CD4-positive, alpha-beta T cell (primary cell): Measurements from ENCODE around the gene ZNF780A. TPM values are rescaled to one million over a fixed set of nuclear protein-coding genes. Genes with fewer than 3 reads are reported as not detected.

Source experiments
- ATAC-seq: fragments of 200-7000 bp; cut with Tn5 transposase; one replicate; pipeline ENCODE4 v1.10.0; 2022; ENCODE audit warnings: mild to moderate bottlenecking; ENCODE audit not compliant: poor library complexity
- CTCF ChIA-PET: fragments of 350-600 bp; sonication (Branson Sonifier 250); formaldehyde crosslinking; loops from one replicate; lab custom pipeline; 2021; ENCODE audit warnings: antibody characterized with exemption, inconsistent platforms; lab: Charles Lee
- POLR2A ChIA-PET: fragments of 350-600 bp; sonication (Branson Sonifier 250); formaldehyde crosslinking; loops from one replicate; lab custom pipeline; 2021; ENCODE audit warnings: antibody characterized with exemption, inconsistent platforms; lab: Charles Lee
- DNase-seq, 14 experiments: peaks; one replicate each; pipeline ENCODE4 v3.0.0-alpha.2; 2013 to 2020; ENCODE audit warnings: mixed read lengths in 2 of 14
- H3K27ac ChIP-seq, 2 donors: one replicate each; pipeline versions ENCODE4 v1.5.1 to v1.7.0; 2013; ENCODE audit warnings: low read length in 2 of 2, low read depth in 1 of 2, mild to moderate bottlenecking in 1 of 2
- H3K27me3 ChIP-seq, 2 experiments: 1 replicate in 1 of 2; 2 replicates in 1 of 2; pipeline versions ENCODE4 v1.6.1 to v1.7.0; 2013; ENCODE audit warnings: low read length in 2 of 2, control low read depth in 1 of 2, mild to moderate bottlenecking in 1 of 2, moderate library complexity in 1 of 2; ENCODE audit not compliant: insufficient read depth in 2 of 2, control insufficient read depth in 1 of 2
- H3K36me3 ChIP-seq: one replicate; pipeline ENCODE4 v1.6.1; 2013; ENCODE audit warnings: low read length, control low read depth; ENCODE audit not compliant: insufficient read depth
- H3K4me1 ChIP-seq: one replicate; pipeline ENCODE4 v1.6.1; 2013; ENCODE audit warnings: low read length, control low read depth; ENCODE audit not compliant: insufficient read depth
- H3K4me3 ChIP-seq: one replicate; pipeline ENCODE4 v1.5.1; 2013; ENCODE audit warnings: mild to moderate bottlenecking, low read length, moderate library complexity
- H3K9me3 ChIP-seq, 2 experiments: 1 replicate in 1 of 2; 2 replicates in 1 of 2; pipeline versions ENCODE4 v1.6.1 to v1.7.0; 2013; ENCODE audit warnings: low read length in 2 of 2, mild to moderate bottlenecking in 2 of 2, control low read depth in 1 of 2, moderate library complexity in 1 of 2; ENCODE audit not compliant: control insufficient read depth in 1 of 2, insufficient read depth in 1 of 2
- H3K27ac Mint-ChIP-seq: one replicate; pipeline ENCODE4 v1.8.0; 2020; ENCODE audit warnings: mixed read lengths
- H3K27me3 Mint-ChIP-seq: one replicate; pipeline ENCODE4 v1.8.0; 2021; ENCODE audit warnings: mixed read lengths
- H3K36me3 Mint-ChIP-seq: one replicate; pipeline ENCODE4 v1.8.0; 2021; ENCODE audit warnings: low read depth, mixed read lengths
- H3K4me1 Mint-ChIP-seq: one replicate; pipeline ENCODE4 v1.8.0; 2021; ENCODE audit warnings: low read depth, mixed read lengths
- H3K4me3 Mint-ChIP-seq: one replicate; pipeline ENCODE4 v1.8.0; 2020; ENCODE audit warnings: mild to moderate bottlenecking, mixed read lengths
- H3K9me3 Mint-ChIP-seq: one replicate; pipeline ENCODE4 v1.8.0; 2020; ENCODE audit warnings: mixed read lengths
- CTCF ChIP-seq: fragments of 200-600 bp; IDR thresholded peaks from one replicate; pipeline ENCODE4 v1.8.0; 2022; ENCODE audit warnings: antibody characterized with exemption, mild to moderate bottlenecking
- intact Hi-C, 2 experiments: fragments of 100-400 bp; cut with DNase I in 1 of 2; cut with micrococcal nuclease in 1 of 2; formaldehyde crosslinking; loops; one replicate each; pipeline versions ENCODE4 v1.15.1 to v1.9.0; 2023 to 2025; cut with DNase I, micrococcal nuclease
- total RNA-seq, 174 experiments: library from RNA in 2 of 174; stranded (reverse) in 2 of 174; gene quantifications; one replicate each; pipeline ENCODE4 v1.2.3 and lab custom pipeline; 2021 to 2026

Gene ZNF780A
- total RNA-seq, 2 experiments from 2014 or later: 9.7 to 10.6 TPM

DNA sequence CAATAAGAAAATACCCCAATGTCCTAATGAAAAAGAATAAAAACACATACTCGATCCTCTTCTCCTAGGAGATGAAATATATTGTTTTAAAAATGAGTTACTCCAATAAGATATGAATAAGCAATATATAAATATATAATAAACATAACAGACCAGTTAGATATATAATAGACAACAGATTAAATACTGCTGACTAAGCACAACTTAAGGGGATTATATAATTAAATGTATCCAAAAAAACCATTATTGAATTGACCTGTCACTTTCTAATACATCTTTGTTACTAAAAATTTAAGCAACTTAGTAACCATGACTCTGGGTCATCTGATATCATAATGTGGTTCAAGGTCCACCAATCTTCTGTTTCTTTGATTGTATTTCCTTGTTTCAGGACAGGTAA lies 20.7 kb downstream of the ZNF780A start:
- Histone ChIP-seq H3K4me3 (no peak overlapping the region), H3K27ac (no peak overlapping the region), H3K36me3 (peaks cover 16% of the 10 kb centered on the region), H3K9me3 (peaks cover 0 to 29% of the 10 kb centered on the region in 2 experiments), H3K27me3 (no peaks in the 10 kb centered on the region), H3K4me1 (no peaks in the 10 kb centered on the region)
- TF ChIP-seq CTCF: no peak
- H3K27me3 Mint-ChIP-seq: no peaks in the 10 kb centered on the region
- no peaks in the 10 kb centered on the region for H3K4me1 Mint-ChIP-seq
- peaks cover 16% of the 10 kb centered on the region for H3K9me3 Mint-ChIP-seq
- H3K36me3 Mint-ChIP-seq: peaks cover 49% of the 10 kb centered on the region
- intact Hi-C loops: no loop called here
- H3K27ac Mint-ChIP-seq: no peak overlapping the region
- no peak overlapping the region for H3K4me3 Mint-ChIP-seq
- ChIA-PET CTCF (no interaction called here), POLR2A (no interaction called here)
- DNase-seq (no peak), ATAC-seq (no peak)

DNA sequence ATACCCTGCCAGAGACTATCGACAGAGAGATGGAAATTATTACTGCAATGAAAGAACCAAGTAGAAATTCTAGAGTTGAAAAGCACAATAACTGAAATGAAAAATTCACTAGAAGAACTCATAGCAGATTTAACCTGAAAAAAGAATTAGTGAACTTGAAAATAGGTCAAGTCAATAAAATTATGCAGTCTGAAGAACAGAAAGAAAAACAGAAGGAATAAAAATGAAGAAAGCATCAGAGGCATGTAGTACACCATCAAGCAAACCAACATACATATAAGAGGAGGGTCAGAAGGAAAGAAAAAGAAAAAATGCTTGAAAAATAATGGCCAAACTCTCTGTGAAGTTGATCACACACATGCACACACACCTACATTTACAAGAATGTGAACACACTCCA lies 31.1 kb downstream of the ZNF780A start:
- H3K4me3 Mint-ChIP-seq: no peak overlapping the region
- ChIA-PET CTCF (no interaction called here), POLR2A (no interaction called here)
- H3K36me3 ChIP-seq: no peaks in the 10 kb centered on the region
- ATAC-seq (no peak), DNase-seq (no peak)
- no peaks in the 10 kb centered on the region for H3K27me3 ChIP-seq
- H3K9me3 Mint-ChIP-seq: peaks cover 8% of the 10 kb centered on the region
- H3K9me3 ChIP-seq: peaks cover 6 to 17% of the 10 kb centered on the region in 2 experiments
- H3K27ac Mint-ChIP-seq: no peak overlapping the region
- H3K27ac ChIP-seq: no peak overlapping the region
- H3K4me3 ChIP-seq: no peak overlapping the region
- H3K4me1 ChIP-seq: peaks cover 12% of the 10 kb centered on the region
- no peak for TF ChIP-seq CTCF
- H3K4me1 Mint-ChIP-seq: peaks cover 25% of the 10 kb centered on the region
- intact Hi-C loops: loop anchor here (5.0 to 10.0 kb wide), 3 partner anchors 33 to 65 kb away; partner anchors contain the start of genes ZNF546 (in 2 of the 2) and ZNF780A (in 1 of the 2)
- peaks cover 25% of the 10 kb centered on the region for H3K36me3 Mint-ChIP-seq
- H3K27me3 Mint-ChIP-seq: no peaks in the 10 kb centered on the region

DNA sequence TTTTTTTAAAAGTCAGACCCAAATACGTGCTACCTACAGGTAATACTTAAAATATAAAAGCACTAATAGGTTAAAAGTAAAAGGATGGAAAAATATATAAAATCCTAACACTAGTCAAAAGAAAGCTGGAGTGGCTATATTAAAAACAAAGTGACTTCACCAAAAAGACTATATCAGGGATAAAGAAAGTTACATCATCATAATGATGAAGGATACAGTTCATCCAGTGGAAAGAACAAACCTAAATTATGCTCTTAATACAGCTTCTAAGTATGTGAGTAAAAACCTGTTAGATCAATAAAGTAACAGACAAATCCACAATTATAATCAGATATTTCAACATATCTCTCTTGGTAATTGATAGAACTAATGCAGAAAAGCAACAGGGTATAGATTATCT lies 33.6 kb downstream of the ZNF780A start:
- H3K36me3 Mint-ChIP-seq: peaks cover 45% of the 10 kb centered on the region
- peak overlapping the region; percentile 100 for H3K4me3 Mint-ChIP-seq

More for the DNA sequence above, 33.6 kb downstream of the ZNF780A start:
- H3K27me3 ChIP-seq: no peaks in the 10 kb centered on the region
- peaks cover 18% of the 10 kb centered on the region for H3K4me1 ChIP-seq
- H3K27ac ChIP-seq: no peak overlapping the region
- no peaks in the 10 kb centered on the region for H3K27me3 Mint-ChIP-seq
- H3K4me1 Mint-ChIP-seq: peaks cover 50% of the 10 kb centered on the region
- peaks cover 0 to 14% of the 10 kb centered on the region in 2 experiments for H3K9me3 ChIP-seq
- DNase-seq: no peak
- no peaks in the 10 kb centered on the region for H3K36me3 ChIP-seq
- ATAC-seq: no peak
- H3K9me3 Mint-ChIP-seq: peaks cover 5% of the 10 kb centered on the region
- no peak overlapping the region for H3K4me3 ChIP-seq
- CTCF ChIA-PET: interaction anchor here (1.1 kb wide), 1 partner anchor 265 kb away, joined by 3 read pairs; no protein-coding TSS in a partner anchor
- no peak for TF ChIP-seq CTCF
- intact Hi-C loops: loop anchor here (5.0 to 10.0 kb wide), 3 partner anchors 35 to 62 kb away; partner anchors contain the start of genes ZNF546 (in 2 of the 2) and ZNF780A (in 1 of the 2)
- POLR2A ChIA-PET: interaction anchor here (1.6 kb wide), 1 partner anchor 79 kb away, joined by 4 read pairs; no protein-coding TSS in a partner anchor
- peak overlapping the region; percentile 96 for H3K27ac Mint-ChIP-seq
